KOPT-K1 (cell line): ENCODE measurements around the gene TPST1.
"Not testable (repeated sequence)": the region's sequence is repeated elsewhere in the genome, so short reads cannot be mapped to it uniquely, and the experiment has no call there.

ENCODE experiments used
- H3K27ac ChIP-seq: fragments of 200-600 bp; sonication (generic); 2 replicates; pipeline ENCODE4 v1.5.1; 2016; ENCODE audit warnings: antibody characterized with exemption, mild to moderate bottlenecking, low read depth, low read length; ENCODE audit not compliant: poor library complexity, severe bottlenecking
- H3K36me3 ChIP-seq: fragments of 200-600 bp; sonication (generic); 2 replicates; pipeline ENCODE4 v1.5.1; 2017; ENCODE audit warnings: antibody characterized with exemption, mild to moderate bottlenecking, low read length, moderate library complexity; ENCODE audit not compliant: insufficient read depth
- H3K9me3 ChIP-seq: fragments of 200-600 bp; sonication (generic); 2 replicates; pipeline ENCODE4 v1.5.1; 2017; ENCODE audit warnings: antibody characterized with exemption, low read length, mild to moderate bottlenecking; ENCODE audit not compliant: insufficient read depth, poor library complexity, severe bottlenecking

TPST1 gene

GRCh38 chr7:66308411-66308810 lies 103.3 kb downstream of the TPST1 start:
- no peaks in the 10 kb centered on the region for H3K9me3 ChIP-seq
- H3K36me3 ChIP-seq: no peaks in the 10 kb centered on the region

GRCh38 chr7:66310620-66311019 lies 105.5 kb downstream of the TPST1 start:
- Histone ChIP-seq H3K36me3 (no peaks in the 10 kb centered on the region), H3K9me3 (no peaks in the 10 kb centered on the region), H3K27ac (no peak overlapping the region)

More at GRCh38 chr7:66308411-66308810, 103.3 kb downstream of the TPST1 start:
- H3K27ac ChIP-seq: no peak overlapping the region

- no peaks in the 10 kb centered on the region for H3K36me3 ChIP-seq
- no peaks in the 10 kb centered on the region for H3K9me3 ChIP-seq
- H3K27ac ChIP-seq: no peak overlapping the region
Observed at GRCh38 chr7:66313886-66314568, 108.9 kb downstream of the TPST1 start.

- Histone ChIP-seq H3K9me3 (no peaks in the 10 kb centered on the region), H3K36me3 (no peaks in the 10 kb centered on the region), H3K27ac (no peak overlapping the region)
Observed at GRCh38 chr7:66315192-66315591, 110.1 kb downstream of the TPST1 start.

GRCh38 chr7:66319407-66319979 lies 114.4 kb downstream of the TPST1 start:
- H3K9me3 ChIP-seq: peaks cover 15% of the 10 kb centered on the region
- H3K36me3 ChIP-seq: no peaks in the 10 kb centered on the region
- H3K27ac ChIP-seq: no peak overlapping the region

GRCh38 chr7:66321283-66321682 lies 116.1 kb downstream of the TPST1 start:
- Histone ChIP-seq H3K36me3 (no peaks in the 10 kb centered on the region), H3K9me3 (peaks cover 15% of the 10 kb centered on the region), H3K27ac (no peak overlapping the region)

GRCh38 chr7:66323114-66323796 lies 118.1 kb downstream of the TPST1 start:
- H3K36me3 ChIP-seq: no peaks in the 10 kb centered on the region
- H3K27ac ChIP-seq: no peak overlapping the region
- peaks cover 15% of the 10 kb centered on the region for H3K9me3 ChIP-seq

- not testable (repeated sequence) for H3K27ac ChIP-seq, H3K36me3 ChIP-seq
- H3K9me3 ChIP-seq: peaks cover 15% of the 10 kb centered on the region
Observed at GRCh38 chr7:66324985-66325384, 119.9 kb downstream of the TPST1 start.

GRCh38 chr7:66326501-66327215 lies 121.5 kb downstream of the TPST1 start:
- Histone ChIP-seq H3K36me3 (no peaks in the 10 kb centered on the region), H3K9me3 (peaks cover 6% of the 10 kb centered on the region), H3K27ac (no peak overlapping the region)

- Histone ChIP-seq H3K9me3 (peaks cover 10% of the 10 kb centered on the region), H3K27ac (no peak overlapping the region), H3K36me3 (no peaks in the 10 kb centered on the region)
Observed at GRCh38 chr7:66330961-66331360, 125.8 kb downstream of the TPST1 start.

GRCh38 chr7:66331883-66332282 lies 126.7 kb downstream of the TPST1 start:
- Histone ChIP-seq H3K36me3 (no peaks in the 10 kb centered on the region), H3K27ac (no peak overlapping the region), H3K9me3 (peaks cover 16% of the 10 kb centered on the region)

- H3K36me3 ChIP-seq: no peaks in the 10 kb centered on the region
- H3K9me3 ChIP-seq: peaks cover 23% of the 10 kb centered on the region
- H3K27ac ChIP-seq: no peak overlapping the region
Observed at GRCh38 chr7:66333443-66333842, 128.3 kb downstream of the TPST1 start.

GRCh38 chr7:66335318-66335717 lies 130.2 kb downstream of the TPST1 start:
- Histone ChIP-seq H3K36me3 (no peaks in the 10 kb centered on the region), H3K27ac (no peak overlapping the region), H3K9me3 (peaks cover 29% of the 10 kb centered on the region)

- Histone ChIP-seq H3K9me3 (peaks cover 34% of the 10 kb centered on the region), H3K36me3 (no peaks in the 10 kb centered on the region), H3K27ac (no peak overlapping the region)
Observed at GRCh38 chr7:66336760-66337159, 131.6 kb downstream of the TPST1 start.

- Histone ChIP-seq H3K36me3 (no peaks in the 10 kb centered on the region), H3K9me3 (peaks cover 34% of the 10 kb centered on the region), H3K27ac (no peak overlapping the region)
Observed at GRCh38 chr7:66339141-66339540, 134.0 kb downstream of the TPST1 start.
